ENCODE results near the gene TUBB2B.

TUBB2B gene

DNA sequence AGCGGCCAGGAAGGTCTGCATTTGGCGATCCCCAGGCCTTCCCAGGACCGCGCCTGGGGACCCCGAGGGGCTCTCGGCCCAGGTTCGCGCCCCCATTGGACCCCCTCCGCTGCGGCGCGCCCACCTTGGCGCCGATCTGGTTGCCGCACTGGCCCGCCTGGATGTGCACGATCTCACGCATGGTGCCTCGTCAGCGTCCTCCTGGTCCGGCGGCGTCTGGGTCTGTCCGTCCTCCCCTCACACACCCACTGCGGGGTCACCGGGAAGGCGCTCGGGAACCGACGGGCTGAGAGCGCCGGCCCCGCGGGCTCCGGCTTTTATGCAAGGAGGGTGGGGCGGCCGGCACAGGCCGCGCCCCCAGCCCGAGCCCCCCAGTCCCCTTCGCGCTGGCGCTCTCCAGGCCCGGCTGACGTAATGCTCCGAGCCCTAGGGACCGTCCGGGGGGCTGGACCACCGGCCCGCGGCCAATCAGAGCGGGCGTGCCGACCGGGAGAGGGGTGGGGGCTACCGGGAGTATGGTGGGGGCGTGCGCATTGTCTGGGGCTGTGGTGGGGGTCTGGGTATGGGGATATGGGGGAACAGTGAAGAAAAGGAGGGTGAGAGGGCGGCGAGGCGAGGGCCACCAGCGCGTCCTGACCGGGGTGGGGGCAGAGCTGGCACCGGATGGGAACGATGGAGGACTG lies at the start of gene TUBB2B:
Gene TUBB2B (minus strand): TSS at position 291 of the 683 bp plus-strand sequence. CDS start 110 bp downstream, at position 181.
- DNase-seq, result no peak

DNA sequence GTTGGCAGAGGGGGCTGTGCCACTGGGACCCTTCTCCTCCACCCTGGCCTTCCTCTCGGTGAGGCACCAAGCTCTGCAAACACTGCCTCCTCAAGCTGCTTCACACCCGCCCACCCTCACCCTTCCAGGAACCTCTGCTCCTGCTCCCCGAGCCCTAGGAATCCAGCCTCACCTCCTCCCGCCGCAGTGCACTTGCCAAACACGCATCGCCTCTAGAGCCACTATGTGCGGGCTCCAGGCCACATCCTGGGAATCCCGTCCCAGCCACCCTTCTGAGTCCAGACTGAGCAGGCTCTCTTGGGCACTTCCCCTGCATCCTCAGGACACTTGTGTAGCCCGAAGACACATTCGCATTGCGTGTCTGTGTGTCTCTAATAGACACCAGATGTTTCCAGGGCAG lies 49.8 kb upstream of the TUBB2B start:
- no peak for DNase-seq

DNA sequence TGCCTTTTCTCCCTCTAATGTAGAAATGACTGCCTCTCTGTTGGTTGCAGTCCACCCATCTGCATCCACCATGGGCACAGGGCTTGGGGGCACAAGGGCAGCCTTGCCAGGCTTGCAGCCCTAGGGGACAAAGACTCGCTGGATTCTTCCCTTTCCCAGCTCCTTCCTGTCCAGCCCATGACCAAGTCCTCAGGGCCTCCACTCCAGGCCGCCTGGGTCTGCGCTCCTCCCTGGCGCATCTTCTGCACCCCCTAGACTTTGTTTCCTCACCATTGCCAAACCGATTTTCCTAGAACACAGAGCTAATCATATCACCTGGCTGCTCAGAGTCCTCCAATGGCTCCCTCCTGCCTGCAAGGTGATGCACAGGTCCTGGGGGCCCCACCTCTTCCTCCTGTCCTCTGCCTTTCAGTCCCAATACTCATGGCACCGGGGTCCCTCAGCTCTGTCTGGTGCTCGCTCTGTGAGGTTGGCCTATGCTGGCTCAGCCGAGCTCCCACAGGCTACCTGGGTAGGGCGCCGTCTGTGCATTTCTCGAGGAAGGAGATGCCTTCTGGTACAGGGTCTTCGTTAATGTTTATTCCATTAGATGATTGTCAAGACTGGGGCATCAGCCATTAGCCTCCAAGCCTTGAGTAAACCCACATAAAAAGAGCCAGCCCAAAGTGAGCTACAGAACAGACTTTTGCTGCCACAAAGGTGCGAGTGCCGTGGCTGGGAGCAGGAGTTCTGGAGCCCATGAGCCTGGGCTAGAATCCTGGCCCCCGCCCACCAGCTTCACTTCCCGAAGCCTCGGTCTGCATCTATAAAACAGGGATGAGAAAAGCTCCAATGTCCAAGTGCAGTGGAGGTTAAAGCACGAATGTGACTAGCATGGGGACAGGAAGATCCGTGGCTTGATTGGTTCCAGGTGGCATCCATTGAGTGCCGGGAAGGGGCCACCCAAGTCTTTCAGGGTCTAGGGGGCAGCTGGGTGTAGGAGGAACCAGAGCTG lies 49.0 kb upstream of the TUBB2B start:
- DNase-seq, result no peak

DNA sequence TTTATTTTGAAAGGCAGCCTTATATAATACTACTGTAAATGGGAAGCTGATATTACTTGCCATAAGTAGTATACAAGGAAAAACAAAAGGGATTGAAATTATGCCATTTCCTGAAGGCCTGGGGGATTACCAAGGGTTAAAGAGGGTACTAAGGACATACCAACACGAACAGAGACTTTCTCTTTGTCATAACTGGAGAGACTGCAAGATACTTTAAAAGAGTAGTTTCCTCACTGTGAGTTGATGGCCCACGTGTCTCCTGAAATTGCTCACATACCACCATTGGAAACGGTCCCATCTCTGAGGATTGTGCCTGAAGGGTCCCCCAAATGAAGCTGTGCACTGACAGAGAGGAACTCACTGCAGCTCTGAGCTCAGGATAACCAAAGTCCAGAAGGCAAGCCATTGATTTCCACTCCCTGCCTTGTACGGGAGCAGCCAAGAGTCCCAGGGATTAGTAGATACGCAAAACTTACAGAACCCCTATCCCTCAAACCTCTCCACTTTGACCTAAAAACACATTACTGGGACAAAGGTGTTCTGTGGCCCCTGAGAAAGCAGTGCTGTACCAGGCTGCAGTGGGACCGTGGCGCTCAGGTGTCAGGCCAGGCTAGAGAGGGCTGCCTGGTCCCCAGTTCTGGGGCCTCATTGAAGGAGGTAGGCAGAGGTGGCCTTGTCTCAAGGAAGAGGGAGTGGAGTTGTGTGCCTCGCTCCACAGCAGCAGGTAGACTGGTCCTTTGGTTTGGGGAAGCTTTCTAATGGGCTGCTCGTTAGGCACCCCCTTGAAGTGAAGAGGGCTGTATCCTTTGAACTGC lies 46.5 kb upstream of the TUBB2B start:
- no peak for DNase-seq

DNA sequence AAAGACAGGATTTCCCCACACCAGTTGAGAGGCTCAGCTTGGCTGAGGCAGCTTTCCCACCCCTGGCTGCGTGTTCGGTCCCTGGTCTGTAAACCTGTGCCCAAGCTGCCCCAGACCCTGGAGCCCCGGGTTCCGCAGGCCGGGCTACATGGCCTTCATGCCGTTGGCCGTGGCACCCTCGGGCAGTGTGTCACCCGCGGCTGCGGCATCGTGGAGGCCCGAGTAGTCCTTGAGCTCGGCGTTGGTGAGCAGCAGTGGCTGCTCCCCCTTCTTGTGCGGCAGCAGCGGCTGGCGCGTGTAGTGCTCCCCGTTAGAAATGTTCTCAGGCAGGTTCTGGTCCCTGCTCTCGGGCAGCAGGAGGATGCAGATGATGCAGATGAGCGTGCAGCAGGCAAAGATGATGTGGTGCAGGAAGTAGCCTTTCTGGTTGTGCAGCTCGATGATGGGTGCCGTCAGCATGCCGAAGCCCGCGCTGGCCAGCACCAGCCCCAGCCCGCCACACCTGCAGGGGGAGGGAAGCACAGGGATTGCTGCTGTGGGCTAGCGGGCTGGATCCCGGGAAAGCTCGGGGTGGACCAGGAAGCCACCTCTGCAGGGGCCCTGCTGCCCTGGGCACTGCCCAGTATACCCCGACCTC lies 45.6 kb upstream of the TUBB2B start:
- no peak for DNase-seq

DNA sequence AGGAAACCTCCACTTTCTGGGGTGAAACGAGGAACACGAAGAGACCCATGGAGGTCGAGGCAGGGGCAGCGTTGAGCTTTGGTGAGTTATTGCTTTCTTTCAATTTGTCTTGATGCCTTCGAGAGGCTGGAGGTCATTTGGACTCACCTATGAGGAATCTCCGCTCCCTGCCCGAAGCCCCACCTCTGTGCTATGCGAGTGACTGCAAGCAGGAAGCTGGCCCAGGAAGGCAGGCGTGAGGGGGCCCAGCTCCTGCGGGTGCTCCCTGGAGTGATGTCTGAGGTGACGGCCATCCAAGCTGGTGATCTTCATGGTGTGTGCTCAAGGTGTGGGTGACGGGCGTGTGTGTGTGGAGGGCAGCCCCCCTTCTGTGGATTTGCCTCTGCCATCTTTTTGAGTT lies 44.3 kb upstream of the TUBB2B start:
- no peak for DNase-seq

DNA sequence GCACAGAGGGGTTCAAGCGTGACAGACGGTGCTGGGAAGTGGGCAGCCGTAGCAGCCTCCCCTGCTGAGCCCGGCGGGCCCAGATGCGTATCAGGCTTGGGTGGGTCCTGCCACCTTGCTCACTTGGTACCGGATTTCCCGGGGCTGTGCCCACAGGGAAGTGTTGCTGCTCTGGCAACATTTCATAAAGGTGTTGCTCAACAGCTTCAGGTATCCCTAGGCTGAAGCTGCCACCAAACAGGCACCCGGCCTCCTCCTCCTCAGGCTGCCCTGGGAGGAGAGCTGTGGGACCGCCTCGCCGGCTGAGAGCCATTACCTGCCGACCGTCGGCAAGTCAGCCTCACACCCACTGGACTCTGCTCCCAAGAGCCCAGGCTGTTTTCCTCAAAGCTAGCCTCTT lies 42.8 kb upstream of the TUBB2B start:
- no peak for DNase-seq

DNA sequence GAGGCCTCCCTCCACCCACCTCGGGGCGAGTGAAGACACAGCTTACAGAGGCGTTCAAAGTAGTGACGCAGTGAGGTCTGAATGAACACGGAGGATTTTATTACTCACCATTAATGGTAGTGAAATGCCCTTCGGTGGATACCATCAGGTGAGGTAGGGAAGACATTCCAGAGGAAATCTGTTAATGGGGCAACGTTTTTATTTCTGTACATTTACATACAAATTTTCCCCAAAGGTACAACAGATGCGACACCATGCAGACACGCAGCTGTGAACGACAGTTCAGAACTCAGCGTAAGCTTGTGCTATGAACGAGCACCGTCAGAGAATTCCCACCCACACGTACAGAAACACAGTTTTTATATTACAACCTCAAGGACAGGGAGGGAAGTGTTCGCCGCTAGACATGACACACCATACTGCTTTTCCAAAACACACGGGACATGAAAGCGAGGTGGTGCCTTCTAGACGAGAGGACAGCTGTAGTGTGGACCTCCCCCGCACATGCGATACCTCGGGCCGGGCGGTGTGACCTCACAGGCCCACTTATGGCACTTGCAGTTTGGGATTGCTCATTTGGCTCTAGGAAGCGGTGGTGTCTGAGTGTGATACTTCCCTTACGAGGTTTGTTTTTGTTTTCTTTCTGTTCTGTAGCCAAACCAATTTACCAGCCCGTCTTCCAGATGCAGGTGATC lies 42.0 kb upstream of the TUBB2B start:
- no peak for DNase-seq

DNA sequence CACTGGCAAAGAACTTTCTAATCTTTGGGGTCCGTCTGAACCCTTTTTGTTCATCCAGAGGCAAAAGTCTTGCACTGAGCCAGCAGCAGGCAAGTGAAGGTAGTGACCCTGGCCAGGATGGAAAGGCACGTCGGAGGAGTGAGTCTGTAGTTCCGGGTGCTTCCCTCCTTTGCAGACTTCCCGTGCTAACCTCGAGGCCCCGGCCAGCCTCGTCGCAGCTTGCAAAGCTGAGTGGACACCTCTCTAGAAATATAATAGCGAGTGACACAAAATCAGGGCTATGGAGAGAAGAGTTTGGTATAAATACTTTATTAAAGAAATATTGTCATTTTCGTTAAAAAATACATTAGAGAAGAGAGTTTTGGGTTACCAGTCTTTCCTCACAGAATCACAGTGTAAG lies 41.2 kb upstream of the TUBB2B start:
- DNase-seq, result no peak

DNA sequence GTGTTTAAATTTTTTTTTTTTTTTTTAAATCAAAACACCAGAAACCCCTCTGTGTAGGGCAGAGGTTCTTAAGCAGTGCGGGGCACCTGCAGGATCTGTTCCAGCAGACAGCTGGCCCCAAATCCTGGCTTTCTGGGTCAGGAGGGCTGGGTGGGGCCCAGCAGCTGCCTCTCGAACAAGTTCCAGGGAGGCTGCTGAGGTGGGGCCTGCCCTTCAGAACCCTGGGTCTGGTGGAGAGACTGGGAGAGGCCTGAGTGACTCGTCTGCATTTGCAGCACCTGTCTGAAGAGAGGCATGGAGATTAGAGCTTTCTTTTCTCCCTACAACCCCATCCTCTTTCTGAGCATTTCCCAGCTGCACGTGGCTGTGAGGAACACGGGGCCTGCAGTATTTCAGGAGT lies 39.7 kb upstream of the TUBB2B start:
- DNase-seq, result no peak

DNA sequence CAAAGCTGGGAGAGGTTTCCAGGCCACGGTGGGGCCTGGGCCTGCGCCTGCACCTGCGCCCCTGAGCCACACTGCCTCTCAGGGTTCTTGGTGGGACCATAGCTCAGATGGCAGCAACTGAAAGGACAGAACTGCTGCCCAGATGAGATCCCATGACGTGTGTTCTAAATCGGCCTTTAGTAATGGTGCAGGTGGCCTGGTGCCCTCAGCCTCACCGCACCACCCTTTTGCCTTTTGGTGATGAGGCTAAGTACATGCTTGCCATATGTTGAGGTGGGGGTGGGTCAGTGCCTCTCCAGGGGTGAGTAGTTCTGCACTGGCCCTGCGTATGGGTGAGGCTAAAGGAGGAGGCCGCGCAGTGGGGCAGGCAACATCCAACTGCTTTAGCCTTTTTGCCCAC lies 38.7 kb upstream of the TUBB2B start:
- DNase-seq, result no peak

DNA sequence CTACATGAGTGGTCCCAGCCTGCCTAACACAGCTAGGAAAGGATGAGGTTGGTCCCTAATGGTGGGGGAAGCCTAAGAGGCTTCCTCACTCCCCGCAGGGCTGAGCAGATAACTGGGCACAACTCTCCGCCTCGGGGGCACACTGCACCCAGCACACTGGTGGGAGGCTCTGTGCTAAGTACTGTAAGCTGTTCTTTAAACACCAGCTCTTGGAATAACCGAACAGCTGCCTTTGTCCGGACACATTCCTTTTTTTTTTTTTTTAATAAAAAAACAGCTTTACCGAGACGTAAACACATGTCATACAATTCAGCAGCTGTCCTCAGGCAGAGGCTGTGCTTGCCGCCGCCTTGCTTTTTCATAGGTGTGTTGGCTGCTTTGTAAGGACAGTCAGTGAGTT lies 38.2 kb upstream of the TUBB2B start:
- no peak for DNase-seq

DNA sequence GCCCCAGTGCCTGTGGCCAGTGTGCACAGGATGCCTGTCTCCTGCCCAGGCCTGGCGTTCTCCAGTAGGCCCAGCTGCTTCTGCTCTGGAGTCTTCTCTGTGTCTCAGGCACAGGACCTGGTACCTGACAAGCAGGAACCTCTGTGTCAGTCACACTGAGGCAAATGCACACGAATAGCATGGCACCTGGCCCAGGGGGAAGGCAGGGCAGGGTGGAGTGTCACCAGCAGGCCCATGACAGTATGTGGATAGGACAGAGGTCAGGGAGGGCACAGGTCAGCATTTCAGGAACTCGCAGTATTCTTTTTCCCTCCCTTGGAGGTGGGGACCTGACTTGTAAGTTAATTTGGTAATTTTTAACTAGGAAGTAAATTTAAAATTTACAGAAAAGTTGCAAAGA lies 36.9 kb upstream of the TUBB2B start:
- DNase-seq, result no peak

DNA sequence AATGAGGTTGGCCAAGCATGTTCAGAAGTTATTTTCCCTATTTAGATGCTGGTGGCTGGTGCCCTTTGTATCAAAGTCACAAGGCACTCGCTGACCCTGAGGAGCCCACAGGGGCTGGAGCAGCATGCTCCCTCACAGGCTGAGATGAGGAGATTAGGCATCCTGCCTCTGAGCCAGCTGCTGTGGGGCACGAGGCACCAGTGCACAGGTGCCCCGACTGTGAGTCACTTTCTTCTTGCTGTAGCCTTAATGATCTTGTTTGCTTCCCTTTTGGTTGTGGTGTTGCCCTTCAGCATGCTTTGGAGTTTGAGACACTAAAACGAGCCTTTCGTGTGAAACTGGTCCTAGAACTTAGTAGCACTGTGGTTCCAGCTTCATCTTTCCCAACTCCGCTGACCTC lies 35.6 kb upstream of the TUBB2B start:
- DNase-seq, result no peak

DNA sequence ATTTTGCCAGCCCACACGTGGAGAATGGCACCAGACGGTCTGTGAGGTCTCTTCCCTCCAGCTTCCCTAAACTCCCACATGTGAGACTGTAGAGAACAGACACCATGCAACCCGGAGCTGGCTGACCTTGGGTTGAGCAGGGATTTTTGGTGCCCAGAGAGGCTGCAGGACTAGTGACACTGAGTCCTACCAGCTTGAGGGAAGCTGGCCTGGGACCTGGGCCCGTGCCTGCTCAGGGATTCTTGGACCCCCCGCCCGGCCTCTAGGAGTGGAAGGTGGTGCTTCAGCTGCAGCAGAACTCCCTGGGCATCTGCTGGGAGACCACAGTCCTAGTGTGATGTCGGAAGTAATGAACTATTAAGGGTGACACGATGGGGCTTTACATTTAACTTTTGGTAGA lies 34.5 kb upstream of the TUBB2B start:
- DNase-seq, result no peak

DNA sequence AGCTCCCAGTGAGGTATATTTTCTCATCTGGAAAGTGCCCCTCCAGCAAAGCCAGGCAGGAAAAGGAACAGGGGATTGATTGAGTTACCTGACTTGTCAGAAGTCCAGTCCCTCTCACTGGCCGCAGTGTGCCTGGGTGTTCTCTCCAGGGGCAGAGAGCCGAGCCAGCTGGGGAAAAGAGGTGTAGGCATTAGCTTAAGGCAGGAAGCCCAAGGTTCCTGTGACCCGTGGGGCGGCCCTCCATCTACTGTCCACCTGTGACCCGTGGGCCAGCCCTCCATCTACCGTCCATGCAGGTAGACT lies 34.0 kb upstream of the TUBB2B start:
- DNase-seq, result no peak

DNA sequence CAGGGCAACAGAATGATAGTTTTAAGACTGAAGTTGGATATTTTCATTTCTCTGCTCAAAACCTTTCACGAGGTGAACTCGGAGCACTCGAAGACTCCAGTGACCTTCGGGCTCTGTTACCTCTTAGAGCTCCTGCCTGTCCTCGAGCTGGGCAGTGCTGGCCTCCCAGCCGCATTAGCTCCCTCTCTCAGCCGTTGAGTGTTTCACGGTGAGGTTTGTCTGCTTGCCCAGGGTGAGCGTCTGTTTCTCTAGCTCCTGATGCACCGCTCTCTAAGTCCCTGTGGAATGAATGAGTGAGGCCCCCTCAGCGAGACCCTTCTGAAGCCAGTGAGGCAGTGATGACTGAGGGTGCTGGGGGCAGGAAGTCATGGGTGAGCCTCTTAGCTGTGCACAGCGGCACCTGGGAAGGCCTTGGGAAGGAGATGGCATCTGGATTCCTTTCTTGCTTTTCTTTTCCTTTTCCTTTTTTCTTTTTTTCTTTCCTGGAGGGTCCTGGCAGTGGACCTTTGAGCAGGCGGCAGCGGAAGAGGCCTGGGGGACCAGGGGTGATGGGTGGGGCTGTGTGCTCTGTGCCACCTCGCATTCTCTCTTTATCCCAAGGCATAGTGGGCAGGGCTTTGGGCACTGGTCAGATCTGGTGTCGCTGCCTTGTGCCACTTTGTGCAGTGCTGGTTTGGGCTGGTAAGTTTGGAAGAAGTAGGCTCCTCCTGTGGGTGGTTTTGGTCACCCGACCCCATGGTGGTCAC lies 33.5 kb upstream of the TUBB2B start:
- no peak for DNase-seq

DNA sequence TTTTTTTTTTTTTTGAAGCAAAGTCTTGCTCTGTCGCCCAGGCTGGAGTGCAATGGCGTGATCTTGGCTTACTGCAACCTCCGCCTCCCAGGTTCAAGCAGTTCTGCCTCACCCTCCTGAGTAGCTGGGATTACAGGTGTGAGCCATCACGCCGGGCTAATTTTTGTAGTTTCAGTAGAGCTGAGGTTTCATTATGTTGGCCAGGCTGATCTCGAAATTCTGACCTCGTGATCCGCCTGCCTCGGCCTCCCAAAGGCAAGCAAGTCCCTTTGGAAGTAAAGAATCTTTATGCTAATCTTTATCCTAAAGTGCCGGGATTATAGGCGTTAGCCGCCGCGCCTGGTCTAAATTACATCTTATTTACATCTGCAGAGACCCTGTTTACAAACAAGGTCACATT lies 32.8 kb upstream of the TUBB2B start:
- no peak for DNase-seq

DNA sequence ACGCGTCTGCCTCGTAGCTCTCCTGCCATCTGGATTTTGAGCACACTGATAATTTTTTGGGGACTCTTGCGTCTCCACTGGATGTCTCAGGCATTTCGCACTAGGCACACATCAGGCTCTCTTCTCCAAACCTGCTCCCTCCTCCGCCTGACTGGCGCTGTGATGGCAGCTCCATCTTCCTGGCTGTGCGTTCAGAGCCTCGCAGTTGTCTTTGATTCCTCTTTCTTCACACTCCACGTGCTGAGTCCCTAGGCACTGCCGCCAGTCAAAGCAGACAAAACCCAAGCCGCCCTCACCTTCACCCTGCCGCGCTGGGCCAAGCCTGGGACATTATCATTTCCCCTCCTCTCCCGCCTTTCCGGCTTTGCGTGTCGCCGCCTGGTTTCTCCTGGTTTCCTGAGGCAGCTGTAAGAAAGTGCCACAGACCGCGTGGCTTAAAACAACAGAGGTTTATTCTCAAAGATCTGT lies 32.1 kb upstream of the TUBB2B start:
- DNase-seq, result peak; percentile 20

DNA sequence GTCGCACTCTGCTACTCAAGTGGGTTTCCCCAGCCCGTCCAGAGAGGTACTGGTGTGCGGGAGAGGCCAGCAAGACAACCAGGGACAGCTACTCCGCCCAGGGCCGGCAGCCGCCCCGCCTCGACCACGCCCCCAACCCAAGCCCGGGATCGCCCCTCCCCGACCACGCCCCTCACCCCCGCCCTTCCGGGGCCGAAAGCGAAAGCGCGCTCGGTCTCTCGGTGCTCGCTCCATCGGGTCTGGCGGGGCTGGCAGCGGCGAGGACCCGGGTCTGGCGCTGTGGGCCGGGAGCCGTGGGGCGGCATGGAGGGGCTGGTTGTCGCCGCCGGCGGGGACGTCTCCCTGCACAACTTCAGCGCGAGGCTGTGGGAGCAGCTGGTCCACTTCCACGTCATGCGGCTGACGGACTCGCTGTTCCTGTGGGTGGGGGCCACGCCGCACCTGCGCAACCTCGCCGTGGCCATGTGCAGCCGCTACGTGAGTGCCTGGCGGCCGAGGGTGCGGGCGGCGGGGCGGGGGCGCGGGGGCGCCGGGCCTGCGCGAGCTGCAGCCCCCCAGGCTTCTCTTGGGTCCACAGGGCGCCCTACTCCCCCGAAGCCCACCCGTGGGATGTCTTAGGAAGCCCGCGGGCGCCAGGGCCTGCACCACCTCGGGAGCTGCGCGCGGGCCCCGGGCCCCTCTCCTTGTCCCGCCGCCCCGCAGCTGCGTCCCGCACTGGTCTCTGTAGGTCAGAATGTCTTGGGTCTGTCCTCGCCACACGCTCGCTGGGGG lies 31.5 kb upstream of the TUBB2B start, which contains the start of gene PSMG4:
Gene PSMG4 (plus strand): TSS at position 228 of the 771 bp plus-strand sequence. CDS start 76 bp downstream, at position 304.
- peak; percentile 87 for DNase-seq

DNA sequence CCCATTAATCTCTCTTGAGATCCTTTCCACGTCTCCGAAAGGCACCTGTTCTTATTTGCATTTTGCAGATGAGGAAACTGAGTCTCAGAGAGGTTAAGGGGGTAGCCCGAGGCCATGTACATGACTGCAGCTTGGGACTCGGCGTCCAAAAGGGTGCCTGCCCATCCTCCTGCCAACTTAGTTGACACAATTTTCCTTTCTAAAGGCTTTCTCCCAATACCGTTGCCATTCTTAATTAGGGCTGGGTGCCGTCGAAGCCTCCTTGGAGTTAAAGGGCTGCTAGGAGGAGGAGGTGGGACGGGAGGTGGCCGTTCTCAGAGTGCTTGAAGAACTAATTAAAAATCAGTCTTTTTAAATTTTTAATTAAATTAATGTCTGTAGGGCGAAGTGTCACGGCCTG lies 30.7 kb upstream of the TUBB2B start:
- DNase-seq, result no peak
